ENCODE results near the gene ANK3.

DNA sequence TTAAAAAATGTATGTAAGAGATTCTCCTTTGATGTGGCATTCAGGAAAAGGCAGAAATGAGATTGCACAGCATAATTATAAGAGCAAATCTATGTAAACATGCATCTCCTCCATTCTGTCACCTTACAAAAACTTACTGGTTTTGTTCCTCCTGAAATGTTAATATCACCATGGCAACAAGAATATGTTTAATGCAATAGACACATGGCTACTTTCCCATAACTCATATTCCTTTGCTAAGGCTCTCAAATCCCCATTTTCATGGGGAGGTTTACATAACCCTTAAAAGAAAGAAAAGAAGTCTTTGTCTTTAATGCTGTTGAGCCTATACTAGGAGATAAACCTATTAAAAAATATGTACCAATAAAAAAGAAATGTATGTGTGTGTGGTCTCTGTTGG, 136.2 kb downstream of the ANK3 start:
- no peak for TF ChIP-seq EZH2 (IDR thresholded peaks at IDR 0.05; ENCODE audit: low read length)
- TF ChIP-seq, protein P1, sequence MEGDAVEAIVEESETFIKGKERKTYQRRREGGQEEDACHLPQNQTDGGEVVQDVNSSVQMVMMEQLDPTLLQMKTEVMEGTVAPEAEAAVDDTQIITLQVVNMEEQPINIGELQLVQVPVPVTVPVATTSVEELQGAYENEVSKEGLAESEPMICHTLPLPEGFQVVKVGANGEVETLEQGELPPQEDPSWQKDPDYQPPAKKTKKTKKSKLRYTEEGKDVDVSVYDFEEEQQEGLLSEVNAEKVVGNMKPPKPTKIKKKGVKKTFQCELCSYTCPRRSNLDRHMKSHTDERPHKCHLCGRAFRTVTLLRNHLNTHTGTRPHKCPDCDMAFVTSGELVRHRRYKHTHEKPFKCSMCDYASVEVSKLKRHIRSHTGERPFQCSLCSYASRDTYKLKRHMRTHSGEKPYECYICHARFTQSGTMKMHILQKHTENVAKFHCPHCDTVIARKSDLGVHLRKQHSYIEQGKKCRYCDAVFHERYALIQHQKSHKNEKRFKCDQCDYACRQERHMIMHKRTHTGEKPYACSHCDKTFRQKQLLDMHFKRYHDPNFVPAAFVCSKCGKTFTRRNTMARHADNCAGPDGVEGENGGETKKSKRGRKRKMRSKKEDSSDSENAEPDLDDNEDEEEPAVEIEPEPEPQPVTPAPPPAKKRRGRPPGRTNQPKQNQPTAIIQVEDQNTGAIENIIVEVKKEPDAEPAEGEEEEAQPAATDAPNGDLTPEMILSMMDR (optimal IDR thresholded peaks at IDR 0.05 in 1 of 3, IDR thresholded peaks at IDR 0.05 in 1 of 3, conservative IDR thresholded peaks at IDR 0.05 in 1 of 3; ENCODE audit: extremely low read depth in 1 of 3, insufficient read depth in 2 of 3, low read length in 3 of 3): no peak

Measured in keratinocyte (primary cell).